NCI-H1930 (cell line): ENCODE data around the gene PTPN12.
"Not testable (repeated sequence)": the region's sequence is repeated elsewhere in the genome, so short reads cannot be mapped to it uniquely, and the experiment has no call there.

Source experiments
- DNase-seq, 2 experiments: peaks; one replicate each; lab custom pipeline; 2025; lab: John Stamatoyannopoulos, UW

The PTPN12 gene

DNA sequence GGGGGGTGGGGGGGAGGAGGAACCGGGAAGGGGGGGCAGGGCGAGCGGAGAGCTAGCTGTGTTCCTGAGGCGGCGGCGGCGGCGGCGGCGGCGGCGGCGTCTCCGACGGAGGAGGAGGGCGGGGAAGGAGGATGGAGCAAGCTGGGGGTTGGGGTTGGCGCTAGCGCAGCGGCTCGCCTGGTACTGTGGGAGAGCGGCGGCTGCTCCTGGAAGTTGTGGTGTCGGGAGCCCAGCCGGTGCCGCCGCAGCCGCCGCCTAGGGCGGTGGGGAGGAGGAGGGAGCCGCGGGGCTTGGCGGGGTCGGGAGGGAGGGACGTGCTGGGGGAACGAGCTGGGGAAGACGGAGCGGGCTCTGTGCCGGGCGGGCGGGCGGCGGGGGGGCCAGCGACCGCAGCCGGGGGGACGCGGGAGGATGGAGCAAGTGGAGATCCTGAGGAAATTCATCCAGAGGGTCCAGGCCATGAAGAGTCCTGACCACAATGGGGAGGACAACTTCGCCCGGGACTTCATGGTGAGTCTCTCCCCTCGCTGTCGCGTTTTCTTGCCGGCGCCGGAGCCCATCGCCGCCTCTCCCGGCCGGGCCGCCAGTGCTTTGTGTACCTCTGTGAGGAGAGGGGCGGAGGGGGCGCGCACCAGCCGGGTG, at the start of gene PTPN12:
TSS of gene PTPN12 (plus strand) at position 160 of the 642 bp plus-strand sequence. CDS start at position 412, 252 bp downstream.
- peak; percentile 47 to 70 for DNase-seq

GRCh38 chr7:77488986-77489385, 48.1 kb upstream of the PTPN12 start:
- no peak for DNase-seq

DNA sequence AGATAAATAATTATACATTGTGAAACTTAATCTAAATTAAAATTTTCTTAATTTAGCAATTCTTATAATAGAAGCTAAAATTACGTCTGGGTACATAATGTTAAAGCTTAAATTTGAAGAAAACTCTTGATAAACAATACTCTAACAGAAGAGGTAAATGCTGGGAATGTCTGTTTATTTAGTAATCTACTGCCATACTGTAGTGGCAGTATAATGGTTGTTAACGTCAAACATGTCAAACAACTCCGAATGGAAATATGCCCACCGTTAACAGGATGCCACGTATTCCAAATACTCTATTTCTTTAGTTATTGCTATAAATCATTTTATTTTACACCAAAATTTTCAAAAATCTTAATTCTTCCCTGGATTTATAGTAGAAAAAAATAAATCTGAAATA, 40.0 kb upstream of the PTPN12 start:
- no peak for DNase-seq

- DNase-seq: peak in 1 of 2 experiments; percentile 14
Observed at GRCh38 chr7:77498659-77499379, 38.3 kb upstream of the PTPN12 start.

DNA sequence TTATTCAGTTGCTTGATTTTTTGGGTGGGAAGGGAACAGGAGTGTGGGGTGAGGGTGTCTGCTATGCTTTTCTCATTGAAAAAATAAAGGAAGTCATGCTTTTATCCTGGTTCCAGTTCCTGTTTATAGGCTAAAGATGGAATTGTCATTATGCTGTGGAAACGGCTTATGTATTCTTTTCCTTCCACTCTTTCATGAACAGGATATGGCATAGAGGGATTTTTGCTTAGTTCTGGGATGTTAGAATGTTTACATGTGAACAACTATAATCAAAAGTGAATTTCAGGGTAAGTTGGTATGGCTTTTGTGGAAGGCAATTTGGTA, 35.9 kb upstream of the PTPN12 start:
- DNase-seq: no peak

DNA sequence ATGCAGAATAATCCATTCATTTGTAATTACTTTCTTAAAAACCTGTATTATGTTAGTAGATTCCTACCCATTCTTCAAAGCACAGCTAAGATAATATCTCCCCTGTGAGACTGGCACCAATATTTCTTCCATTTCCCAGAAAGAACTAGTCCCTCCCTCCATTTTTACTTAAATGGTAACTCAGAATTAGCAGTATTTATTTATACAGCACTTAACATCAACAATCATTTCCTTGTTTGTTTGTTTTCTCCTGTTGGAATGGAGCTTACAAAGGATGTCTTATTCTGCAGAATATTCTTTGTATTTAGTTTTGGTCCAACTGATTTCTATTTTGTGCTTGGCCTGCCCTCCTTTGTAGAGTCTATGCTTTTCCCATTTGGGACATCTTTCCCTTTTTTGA, 32.1 kb upstream of the PTPN12 start:
- no peak for DNase-seq

GRCh38 chr7:77506899-77507298, 30.2 kb upstream of the PTPN12 start:
- DNase-seq: no peak

DNA sequence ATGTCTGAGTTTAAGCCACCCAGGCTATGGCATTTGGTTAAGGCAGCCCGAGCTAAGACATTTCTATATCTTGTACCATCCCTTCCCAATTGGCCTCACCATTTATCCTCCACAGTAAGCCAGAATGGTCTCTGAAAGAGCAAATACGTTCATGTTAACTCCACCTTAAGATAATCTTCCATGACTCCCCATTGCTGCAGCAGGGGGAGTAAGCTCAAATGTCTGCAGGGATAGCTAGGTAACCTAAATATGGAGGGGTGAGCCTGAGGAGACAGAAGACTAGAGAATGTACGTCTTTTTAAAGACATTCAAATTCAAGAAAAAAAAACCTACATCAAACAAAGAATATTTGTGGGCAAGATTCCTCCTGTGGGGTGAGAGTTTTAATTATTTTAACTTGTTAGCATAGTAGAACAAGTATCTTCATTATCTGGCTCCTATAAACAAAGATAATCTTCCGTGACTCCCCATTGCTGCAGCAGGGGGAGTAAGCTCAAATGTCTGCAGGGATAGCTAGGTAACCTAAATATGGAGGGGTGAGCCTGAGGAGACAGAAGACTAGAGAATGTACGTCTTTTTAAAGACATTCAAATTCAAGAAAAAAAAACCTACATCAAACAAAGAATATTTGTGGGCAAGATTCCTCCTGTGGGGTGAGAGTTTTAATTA, 24.0 kb upstream of the PTPN12 start:
- not testable (repeated sequence) for DNase-seq

DNA sequence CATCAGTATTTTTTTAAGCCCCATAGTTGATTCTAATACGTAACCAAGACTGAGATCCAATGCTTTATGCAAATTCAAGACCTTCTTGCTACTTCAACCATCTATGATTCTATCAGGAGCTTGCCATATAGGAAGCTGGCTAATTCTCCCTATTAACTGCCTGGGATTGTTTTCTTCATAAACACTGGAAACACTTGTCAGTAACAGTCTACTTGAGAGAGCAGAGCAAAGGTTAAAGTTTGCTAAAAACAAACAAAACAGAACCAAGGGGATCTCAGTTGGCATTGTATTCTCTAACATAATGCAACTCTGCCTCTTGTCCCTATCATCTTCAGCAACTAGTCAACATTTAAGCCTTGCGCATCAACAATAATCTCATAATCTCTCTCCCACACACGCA, 21.0 kb upstream of the PTPN12 start:
- no peak for DNase-seq

DNA sequence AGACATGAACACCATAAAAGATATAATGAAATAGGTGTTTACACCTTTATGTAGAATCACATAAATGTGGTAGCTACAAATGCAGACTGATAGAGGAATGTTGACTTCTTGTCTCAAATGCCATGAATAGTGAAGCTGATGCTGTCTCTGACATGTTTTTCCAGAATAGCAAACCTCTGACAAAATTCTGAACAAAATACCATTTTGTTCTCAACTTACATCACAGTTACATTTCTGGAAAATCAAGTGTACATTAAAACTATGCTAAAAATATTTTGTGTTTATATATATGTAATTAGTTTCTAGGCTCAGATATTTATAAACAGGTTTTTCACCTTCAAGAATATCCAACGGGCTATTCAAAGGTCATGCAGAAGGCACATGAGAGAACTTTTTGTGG, 16.8 kb upstream of the PTPN12 start:
- no peak for DNase-seq

GRCh38 chr7:77521537-77521936, 15.6 kb upstream of the PTPN12 start:
- not testable (repeated sequence) for DNase-seq

DNA sequence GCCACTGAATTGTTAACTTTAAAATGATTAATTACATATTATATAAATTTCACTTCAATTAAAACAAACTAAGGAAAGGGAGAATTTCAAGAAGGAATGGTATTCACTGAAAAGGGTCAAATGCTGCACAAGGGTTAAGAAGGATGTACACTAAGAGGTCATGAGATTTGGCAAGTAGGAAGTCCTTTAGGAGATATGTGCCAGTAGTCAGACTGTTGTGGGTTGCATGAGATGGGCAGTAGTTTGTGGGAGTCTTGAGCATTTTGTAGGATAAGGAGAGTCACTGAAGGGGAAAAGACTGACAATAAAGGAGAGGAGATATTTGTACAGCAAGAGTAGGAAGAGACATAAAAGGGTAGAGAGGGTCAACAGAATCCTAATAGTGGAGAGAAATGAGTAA, 12.4 kb upstream of the PTPN12 start:
- no peak for DNase-seq

DNA sequence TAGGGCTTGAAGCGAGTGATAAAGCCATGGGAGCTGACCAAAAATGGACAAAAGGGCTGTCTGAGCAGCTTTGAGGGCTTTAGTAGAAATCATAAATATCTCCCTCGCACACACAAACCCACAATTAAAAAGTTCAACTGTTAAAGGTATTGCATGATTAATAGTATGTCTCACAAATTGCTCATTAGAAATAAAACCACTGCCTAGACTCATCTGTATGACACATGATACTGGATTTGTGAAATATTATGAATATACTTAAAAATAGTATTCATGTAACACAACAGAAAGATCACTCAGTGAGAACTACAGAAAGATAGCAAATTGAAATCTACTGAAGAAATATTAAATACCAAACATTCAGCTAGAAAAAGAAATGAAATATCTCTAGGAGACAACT, 11.9 kb upstream of the PTPN12 start:
- no peak for DNase-seq

- no peak for DNase-seq
Observed at GRCh38 chr7:77528368-77528767, 8.7 kb upstream of the PTPN12 start.

DNA sequence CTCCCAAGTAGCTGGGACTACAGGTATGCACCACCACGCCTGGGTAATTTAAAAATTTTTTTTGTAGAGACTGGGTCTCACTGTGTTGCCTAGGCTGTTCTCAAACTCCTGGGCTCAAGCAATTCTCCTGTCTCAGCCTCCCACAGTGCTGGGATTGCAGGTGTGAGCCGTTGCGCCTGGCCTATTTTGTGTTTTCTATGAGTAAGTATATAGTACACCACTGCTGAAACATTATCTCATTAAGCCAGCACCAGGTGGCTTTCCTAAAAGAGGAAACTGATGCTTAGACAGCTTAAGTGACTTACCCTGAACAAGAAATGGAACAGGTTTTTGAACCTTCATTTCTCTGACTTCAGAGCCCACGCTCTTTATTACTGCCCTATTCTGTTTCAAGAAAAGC, 7.8 kb upstream of the PTPN12 start:
- no peak for DNase-seq

DNA sequence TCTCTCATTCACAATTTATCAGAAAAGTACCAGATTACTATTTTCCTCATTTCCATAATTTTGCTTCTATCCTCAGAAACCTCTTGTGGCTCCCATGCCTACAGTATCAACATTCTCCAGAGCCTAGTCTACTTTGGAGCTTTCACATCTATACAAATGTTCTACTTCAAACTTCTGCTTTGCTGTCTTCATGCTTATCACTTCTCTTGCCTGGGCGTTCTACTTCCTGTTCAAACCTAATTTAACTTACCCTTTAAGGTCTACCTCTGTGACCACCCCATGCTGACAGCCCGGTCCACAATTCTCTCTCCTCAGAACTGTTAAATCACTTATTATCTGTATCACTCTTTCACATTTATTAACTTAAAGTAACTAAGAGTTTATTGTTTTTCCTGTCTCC, 6.1 kb upstream of the PTPN12 start:
- no peak for DNase-seq

GRCh38 chr7:77532247-77532646, 4.8 kb upstream of the PTPN12 start:
- no peak for DNase-seq

DNA sequence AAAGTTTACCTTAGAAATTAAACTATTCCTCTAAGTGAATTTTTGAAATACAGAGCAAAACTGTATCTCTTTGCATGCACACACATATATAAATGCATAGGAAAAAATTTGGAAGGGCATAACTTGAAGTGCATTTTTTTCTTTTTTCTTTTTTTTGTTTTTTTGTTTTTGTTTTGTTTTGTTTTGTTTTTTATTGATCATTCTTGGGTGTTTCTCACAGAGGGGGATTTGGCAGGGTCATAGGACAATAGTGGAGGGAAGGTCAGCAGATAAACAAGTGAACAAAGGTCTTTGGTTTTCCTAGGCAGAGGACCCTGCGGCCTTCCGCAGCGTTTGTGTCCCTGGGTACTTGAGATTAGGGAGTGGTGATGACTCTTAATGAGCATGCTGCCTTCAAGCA, 4.4 kb upstream of the PTPN12 start:
- DNase-seq: not testable (repeated sequence)

- not testable (repeated sequence) for DNase-seq
Observed at GRCh38 chr7:77534046-77534445, 3.0 kb upstream of the PTPN12 start.

GRCh38 chr7:77536017-77536412, 1.1 kb upstream of the PTPN12 start:
- no peak for DNase-seq

DNA sequence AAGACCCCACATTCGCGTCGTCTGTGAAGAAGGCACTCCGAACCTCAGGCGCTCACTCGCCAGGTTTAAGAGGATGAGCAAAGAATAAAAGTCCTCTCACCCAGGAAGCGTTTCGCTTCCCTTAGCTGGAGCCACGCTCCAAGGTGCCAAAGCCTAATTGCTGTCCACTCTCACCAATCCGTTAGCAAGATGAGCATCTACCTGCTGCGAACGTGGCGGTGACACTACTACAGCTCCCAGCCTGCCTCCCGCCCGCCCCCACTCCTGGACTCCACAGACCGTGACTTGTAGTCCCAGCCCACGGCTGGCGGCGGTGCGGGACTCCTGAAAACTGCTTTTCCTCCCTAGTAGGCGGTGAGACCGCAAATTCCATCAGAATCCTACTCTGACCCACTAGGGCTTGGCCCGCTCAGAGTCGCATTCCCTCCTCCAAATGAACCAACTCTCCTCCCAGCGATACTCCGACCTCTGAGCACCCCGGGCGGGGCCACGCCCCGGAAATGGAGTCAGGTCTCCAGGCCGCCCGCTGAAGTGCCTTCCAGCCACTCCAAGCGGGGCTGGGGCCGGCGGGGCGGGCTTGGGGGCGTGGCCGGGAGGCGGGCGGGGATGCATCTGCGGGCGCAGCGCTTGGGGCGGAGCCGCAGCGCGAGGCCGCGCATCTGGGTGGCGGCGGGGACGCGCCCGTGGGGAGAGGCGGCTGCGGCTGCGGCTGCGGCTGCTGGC, 521 bp upstream of the PTPN12 start:
- DNase-seq: peak; percentile 97 to 99

- peak; percentile 39 to 47 for DNase-seq
Observed at GRCh38 chr7:77537778-77538280, 734 bp downstream of the PTPN12 start.
